ENCODE data around the gene MOGAT3.
"Not testable (repeated sequence)": the region's sequence is repeated elsewhere in the genome, so short reads cannot be mapped to it uniquely, and the experiment has no call there.

MOGAT3 gene

DNA sequence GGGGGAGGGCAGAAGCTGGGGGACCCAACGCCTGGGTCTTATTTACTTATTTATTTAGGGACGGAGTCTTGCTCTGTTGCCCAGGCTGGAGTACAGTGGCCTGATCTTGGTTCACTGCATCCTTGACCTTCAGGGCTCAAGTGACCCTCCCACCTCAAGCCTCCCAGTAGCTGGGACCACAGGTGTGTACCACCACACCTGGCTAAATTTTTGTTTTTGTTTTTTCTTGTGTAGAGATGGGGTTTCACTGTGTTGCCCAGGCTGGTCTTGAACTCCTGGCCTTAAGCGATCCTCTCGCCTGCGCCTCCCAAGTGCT, 1.7 kb upstream of the MOGAT3 start:
- DNase-seq = no peak

DNA sequence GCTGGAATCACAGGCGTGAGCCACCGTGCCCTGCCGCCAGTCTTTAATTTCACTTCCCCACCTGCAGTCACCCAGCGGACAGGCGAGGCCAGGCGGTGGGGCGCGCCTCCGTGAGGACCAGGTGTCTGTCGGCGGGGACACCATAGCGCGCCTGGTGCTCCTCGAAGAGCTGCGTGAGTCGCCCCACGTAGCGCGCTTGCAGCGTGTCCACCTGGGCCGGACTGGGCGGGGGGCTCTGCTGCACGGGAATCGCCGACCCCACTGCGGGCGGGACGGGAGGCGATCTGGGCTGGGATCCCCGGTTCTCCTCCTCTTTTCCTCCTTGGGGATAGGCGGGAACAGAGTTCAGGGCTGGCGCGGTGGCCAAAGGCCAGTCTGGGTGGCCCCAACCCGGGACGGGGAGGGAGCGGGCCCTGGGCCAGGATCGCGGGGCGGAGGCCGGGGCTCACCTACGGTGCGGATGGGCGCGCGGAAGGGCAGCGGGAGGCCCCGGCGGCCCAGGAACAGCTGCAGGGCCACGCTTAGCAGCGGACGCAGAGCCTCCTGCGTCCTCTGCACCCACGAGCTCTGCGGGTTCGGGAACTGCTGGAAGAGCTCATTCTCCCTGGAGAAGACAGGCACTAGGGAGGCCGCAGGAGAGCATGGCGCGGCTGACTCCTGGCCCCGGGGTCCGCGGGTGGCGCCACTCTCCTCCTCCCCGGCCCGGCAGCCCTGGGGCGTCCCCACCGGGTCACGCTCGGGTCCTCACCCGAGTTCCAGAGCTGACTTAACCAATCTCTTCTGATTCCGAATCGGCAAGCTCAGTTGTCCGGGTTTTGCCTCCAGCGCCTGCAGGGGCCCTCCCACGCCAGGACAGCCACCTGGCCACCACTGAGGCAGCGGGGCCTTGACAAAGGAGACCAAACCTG, 1.1 kb upstream of the MOGAT3 start:
- no peak for DNase-seq

DNA sequence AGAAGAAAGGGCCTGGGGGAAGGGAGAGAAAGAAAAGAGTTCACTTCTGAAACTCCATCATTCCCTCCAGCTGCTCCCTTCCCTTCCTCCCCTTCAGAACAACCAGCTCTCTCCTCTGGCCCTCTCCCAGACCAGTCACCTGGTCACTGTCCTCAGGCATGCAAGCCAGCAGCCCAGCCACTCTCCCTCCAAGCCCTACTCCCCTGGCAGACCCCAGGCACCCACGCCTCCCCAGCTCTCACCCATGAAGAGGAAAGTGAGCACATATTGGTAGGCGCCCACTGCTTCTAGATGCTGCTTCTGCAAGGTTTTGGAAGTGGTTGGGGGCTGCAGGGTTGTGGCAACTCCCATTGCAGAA, 353 bp downstream of the MOGAT3 start:
- no peak for DNase-seq

DNA sequence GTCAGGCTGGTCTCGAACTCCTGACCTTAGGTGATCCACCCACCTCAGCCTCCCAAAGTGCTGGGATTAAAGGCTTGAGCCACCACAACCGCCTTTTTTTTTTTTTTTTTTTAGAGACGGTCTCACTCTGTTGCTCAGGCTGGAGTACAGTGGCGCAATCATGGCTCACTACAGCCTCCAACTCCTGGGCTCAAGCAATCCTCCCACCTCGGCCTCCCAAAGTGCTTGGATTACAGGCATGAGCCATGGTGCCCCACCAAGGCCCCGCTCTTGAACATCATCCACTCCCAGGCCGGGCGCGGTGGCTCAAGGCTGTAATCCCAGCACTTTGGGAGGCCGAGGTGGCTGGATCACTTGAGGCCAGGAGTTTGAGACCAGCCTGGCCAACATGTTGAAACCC, 1.3 kb downstream of the MOGAT3 start:
- not testable (repeated sequence) for DNase-seq

DNA sequence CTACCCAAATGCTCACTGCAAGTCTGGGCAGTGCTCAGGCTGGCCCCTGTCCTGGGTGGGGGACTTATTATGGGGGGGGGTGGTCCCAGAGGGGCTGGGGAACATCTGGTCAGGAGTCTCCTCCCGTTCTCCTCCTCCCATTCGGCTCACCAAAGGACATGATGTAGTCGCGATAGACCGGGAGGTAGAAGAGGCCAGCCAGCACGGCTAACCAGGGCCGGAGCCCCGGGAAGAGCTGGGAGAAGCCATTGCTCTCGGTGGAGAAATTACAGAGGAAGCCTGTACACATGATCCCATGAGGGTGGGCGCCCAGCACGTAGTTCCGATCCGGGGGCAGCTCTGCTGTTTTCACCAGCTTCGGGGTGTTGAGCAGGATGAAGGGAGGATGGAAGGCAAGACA, 2.4 kb downstream of the MOGAT3 start:
- DNase-seq = no peak

DNA sequence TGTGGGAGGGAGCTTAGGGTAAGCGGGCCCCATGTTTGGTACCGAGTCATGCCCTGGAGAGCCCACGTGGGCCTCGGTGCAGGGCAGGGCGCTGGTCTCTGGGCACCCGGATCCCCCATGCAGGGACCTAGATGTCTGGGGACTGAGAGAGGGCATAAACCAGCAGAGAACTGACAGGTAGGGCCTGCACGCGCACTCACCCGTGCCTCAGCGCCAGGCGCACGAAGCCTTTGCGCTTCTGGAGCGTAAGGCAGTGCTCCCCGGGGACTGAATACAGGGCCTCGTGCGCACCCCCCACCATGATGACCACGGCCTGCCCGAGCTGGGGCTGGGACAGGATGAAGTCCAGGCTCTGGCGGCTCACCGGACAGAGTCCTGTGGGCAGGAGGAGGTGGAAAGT, 2.8 kb downstream of the MOGAT3 start:
- no peak for DNase-seq

DNA sequence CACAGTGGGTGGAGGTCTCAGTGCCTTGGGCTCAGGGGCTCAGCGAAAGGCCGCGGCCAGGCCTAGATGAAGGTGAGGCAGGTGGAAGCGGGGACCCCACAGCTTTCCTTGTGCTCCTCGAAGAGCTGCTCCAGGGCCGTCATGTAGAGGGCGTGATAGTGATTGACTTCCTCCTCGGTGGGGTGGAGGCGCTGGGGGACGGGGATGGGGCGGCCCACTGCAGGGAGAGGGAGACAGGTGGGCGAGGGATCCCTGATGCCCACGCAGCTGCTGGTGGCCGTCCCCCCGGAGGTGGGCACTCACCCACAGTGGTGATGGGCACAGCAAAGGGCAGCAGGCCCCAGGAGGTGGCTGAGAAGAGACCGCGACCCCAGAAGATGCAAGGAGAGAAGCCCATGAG, 5.0 kb downstream of the MOGAT3 start:
- no peak for DNase-seq

DNA sequence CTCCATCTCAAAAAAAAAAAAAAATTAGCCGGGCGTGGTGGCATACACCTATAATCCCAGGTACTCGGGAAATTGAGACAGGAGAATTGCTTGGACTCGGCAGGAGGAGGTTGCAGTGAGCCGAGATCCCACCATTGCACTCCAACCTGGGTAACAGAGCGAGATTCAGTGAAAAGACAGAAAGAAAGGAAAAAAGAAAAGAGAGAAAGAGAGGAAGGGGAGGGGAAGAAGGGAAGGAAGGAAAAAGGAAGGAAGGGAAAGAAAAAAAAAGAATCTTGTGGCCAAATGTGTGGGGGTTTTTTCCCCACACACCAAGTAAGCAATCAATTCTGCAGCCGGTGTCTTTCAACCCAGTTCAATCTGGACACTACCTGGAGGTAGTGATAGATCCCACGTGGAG, 11.7 kb downstream of the MOGAT3 start:
- DNase-seq = no peak

DNA sequence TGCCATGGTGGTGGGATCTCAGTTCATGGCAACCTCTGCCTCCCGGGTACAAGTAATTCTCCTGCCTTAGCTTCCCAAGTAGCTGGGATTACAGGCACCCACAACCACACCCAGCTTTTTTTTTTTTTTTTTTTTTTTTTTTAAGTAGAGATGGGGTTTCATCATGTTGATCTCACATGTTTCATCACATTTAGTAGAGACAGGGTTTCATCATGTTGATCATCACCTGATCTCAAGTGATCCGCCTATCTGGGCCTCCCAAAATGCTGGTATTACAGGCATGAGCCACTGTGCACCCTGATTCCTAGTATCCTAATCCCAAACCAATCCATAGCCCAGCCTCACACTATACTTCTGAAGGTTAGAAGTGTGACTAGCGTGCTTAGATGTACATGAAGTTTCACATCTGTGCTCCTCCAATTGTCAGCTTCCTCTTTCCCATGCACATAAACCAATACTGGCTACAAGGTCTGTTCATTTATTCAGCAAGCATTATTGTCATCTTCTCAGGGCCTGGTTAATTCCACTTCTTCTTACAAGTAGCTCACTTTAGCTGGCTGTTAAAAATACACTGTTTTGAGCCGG, 13.9 kb downstream of the MOGAT3 start:
- no peak for DNase-seq

DNA sequence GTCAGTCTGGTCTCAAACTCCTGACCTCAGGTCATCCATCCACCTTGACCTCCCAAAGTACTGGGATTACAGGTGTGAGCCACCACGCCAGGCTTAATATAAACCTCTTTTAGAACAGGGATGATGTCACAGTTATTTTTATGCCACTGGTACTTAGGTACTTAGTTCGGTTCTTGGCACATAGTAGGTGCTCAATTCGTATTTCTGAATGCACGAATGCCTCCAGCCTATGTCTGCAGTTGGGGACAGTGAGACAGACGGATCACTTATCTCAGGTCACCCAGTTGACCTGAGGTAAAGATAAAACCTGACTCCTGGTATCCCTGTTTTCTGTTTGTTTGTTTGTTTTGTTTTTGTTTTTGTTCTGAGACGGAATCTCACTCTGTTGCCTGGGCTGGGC, 14.6 kb downstream of the MOGAT3 start:
- DNase-seq = no peak

DNA sequence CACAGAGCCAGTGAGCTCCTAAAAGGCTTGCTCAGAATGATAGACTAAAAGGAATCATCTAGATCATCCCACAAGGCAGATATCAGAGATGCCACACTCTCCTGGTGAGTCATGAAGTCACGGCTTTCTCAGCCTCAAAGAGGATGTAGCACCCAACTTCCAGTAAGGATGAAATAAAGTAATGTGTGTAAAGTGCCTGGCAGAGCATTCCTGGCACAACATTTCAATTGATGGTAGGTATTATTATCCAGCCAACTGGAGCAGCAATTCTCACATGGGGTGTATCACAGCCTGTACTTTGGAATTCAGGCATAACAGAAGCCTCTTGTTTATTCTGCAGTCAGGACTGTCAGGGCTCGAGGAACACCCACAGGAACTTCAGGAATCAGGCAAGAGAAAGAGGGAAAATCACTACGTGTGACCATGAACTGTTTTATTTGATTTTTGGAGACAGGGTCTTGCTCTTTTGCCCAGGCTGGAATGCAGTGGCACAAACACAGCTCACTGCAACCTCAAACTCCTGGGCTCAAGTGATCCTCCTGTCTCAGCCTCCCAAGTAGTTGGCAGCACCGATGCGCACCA, 15.5 kb downstream of the MOGAT3 start:
- DNase-seq = no peak

DNA sequence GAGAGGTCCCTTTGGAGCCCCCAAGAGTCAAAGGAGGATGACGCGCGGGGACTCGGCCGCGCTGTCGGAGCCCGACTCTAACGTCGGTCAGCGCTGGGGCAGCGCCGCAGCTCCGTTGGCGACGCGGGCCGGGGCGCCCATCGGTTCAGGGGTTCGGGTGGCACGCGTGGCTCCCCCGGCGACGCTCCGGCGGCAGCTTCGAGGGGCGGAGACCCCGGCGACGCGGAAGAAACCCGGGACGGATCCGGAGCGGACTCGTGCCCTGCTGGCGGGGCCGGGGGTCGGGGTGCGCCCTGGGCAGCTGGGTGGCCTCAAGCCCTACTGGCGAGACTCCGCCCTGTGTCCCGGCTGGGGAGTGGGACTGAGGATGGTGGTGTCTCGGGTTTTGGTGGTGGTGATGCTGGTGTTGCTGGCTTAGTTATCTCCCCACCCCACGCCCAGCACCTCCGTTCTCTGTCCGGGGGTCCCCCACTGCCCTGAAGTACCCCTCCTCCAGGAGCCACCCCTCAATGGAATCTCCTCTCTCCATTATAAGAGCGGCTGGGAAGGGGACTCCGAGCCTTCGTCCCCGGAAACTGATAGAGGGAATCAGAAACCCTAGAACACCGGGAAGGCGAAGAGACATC, 20.6 kb downstream of the MOGAT3 start, which contains the start of gene NAT16:
Gene NAT16 (minus strand): TSS at position 164 of the 626 bp plus-strand sequence. CDS start 5,486 bp downstream, outside the sequence.
- DNase-seq = no peak

DNA sequence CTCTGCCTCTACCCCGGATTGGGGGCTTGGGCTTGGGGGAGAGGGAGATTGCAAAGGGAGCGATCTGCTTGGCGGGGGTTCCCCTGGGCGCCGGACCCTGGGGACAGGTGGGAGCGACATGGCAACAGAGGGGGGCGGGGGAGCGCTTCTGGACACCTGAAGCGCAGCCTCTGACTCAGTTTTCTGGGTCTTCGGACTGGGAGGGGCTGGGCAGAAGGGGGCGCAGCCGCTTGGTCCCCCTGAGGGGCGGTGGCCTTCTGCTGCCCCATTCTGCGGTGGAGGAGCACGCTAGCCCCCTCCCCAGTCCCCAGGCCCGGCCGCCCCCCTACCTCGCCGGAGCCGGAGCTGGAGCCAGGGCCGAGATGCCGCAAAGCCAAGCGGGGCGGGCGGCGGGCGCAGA, 21.1 kb downstream of the MOGAT3 start:
- no peak for DNase-seq

DNA sequence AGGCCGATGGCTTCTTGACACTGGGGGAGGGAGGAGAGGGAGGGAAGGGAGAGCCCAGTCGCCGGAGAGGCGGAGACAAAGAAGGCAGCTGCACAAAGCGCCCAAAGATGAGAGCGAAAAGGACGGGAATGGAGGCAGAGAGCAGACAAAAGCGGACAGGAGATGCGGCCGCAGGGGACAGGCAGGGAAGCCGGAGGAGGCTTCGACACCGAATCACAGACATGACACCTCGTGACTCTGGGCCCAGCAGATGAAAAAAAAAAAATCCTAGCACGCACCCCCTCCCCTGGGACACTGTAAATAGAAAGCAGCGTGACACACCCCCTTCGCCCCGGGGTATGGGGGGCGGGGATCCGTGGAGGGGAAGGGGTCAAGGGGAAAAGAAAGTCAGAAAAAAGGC, 21.7 kb downstream of the MOGAT3 start:
- DNase-seq = no peak

DNA sequence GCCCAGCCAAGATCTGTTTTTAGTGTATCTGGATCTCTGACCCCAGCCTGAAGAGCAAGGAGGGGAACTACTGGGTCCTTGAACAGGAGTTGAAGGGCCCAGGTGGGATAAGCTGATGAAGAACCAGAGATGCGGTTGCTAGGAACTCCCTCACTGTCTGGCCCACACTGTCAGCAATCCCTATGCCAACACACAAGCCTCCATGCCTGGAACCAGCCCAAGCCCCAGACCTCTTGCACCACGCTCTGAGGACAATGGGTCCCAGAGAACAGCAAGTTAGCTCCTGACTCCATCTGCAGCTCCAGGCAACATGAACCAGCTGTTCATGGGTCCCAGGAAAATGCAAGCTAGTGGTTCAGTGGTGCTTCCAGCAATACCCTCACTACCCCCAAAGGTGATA, 23.2 kb downstream of the MOGAT3 start:
- DNase-seq = no peak

DNA sequence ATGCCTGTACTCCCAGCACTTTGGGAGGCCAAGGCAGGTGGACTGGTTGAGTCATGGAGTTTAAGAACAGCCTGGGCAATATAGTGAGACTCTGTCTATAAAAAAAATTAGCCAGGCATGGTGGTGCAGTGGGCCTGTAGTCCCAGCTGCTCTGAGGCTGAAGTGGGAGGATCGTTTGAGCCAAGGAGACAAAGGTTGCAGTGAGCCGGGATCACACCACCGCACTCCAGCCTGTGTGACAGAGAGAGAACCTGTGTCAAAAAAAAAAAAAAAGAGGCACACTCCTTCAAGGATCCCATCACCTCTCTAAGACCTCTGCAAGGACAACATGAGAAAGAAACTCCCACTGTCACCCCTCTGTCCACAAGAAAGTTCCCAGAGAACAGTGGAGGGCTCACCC, 25.2 kb downstream of the MOGAT3 start:
- no peak for DNase-seq

DNA sequence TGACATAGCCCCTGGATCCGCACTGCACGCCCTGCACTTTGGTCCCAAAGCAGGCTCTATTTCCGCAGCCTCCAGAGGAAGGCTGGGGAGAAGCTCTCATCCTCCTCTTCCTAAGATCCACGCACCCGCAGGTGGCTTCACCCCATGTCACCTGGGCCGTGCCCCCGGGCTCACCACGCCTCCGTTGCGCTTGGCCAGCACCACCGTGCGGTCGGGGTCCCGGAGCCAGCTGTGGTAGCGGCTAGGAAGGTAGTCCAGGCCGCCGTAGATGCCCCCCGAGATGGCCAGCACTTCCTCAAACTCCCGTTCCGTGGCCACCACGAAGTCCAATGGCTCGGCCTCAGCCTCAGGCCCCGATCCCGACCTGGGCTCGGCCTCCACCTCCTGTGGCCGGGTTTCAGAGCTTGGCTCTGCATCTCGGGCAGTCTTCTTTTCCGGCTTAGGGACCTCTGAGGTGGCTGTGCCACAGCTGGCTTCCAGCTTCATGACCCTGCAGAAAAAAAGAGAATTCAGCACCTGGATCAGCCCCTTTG, 26.4 kb downstream of the MOGAT3 start:
- no peak for DNase-seq

DNA sequence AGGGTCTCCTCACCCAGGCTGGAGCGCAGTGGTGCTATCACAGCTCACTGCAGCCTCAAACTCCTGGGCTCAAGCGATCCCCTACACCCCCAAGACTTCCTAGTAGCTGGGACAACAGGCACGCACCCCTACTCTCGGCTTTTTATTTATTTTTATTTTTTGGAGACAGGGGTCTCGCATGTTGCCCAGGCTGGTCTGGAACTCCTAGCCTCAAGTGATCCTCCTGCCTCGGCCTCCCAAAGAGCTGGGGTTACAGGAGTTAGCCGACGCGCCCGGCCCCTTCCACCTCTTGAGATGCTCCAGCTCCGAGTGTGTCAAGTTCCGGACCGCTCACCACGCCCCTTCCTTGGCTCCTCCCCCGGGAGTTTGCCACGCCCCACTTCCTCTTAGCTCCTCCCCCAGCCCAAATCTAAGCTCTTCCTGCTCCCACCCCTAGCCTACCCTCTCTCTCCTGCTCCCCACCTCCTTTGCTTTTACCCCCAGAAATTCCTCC, 27.0 kb downstream of the MOGAT3 start:
- DNase-seq = peak; percentile 22

DNA sequence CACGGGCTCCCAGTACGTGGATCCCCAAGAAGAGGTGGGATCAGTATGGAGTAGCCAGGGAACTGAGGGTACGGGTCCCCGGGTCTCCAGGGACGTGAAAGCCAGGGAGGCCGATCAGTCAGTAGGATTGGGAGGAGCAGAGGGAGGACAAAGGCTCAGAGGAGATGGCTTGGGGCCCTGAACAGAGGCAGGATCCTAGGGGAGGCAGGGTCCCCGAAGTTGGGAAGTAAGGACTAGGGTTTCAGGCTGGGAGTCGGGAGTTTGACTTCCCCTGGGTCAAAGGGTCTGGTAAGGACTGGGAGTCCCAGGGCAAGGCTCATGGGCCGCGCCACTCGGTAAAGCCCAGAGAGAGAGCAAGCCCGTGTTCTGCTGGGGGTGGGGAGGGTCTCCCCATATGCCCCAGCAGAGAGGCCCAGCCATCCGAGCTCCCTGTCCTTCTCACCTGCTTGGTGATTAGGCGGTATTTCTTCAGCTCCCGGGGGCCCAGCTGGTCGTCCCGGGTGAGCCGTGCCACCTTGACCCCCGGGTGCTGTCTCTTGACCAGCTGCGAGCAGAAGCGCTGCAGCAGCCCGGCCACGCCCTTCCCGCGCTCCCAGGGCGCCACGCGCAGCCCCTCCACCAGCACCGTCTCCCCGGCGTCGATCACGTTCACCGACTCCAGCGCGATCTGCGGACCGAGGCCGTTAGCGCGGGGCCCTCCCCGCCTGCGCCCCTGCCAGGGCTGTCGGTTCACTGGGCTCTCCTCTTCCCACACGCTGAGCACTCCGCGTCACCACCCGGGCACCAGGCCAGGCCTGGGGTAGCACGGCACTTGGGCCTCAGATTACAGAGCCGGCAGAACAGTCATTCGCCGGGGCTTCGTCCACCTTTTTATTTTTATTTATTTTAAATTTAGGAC, 27.7 kb downstream of the MOGAT3 start:
- no peak for DNase-seq

DNA sequence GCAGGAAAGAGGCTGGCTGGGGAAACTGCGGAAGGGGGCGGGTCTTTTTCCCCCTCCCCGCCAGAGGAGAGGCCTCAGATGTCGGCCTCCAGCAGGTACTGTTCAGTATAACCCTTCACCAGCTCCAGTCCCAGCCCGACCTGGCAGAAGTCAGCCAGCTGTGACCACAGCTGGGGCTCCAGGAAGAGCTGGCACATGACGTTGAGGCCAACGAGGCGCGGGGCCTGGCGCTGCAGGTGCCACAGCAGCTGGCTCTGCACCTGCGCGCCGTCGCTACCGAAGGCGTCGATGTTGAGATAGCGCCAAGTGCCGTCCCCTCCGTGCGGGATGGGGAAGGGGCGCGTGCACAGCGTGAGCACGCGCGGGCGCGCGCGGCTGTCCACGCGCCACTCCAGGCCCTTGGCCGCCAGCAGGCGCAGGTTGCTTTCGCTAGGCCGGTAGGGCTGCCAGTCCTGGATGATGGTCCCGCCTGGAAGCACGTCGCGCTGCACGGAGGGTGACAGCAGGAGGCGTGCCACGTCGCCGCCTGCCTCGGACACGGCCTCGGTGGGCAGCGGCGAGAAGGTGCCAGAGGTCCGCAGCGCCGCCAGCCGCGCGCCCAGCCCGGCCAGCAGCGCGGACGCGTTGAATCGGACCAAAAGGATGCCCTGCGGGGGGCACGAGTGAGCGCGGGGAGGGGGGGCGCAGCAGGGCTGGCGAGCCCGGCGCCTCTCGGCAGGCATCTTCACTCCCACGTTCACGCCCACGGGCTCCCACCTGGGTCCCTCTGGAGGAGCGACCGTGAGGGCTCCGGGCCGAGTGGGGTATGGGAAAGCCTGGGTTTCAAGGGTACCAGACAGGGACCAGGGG, 28.6 kb downstream of the MOGAT3 start:
- no peak for DNase-seq

DNA sequence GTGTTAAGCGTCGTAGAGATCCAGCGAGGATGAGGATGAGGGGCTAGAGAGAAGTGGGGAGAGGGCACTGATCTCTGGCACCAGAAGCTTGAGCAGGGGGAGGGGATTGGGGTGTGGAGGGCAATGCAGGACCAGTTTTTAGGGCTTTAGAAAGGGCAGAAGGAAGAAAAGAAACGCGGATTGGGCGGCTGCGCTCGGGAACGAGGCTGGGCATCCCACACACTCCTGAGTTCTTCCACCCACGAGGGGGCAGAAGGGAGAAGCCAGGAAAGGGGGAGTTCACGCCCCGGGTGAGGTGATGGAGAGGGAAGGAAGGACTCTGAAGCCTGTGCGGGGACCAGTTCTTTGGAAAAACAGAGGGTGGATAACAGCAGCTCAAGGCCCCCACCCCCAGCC, 29.4 kb downstream of the MOGAT3 start:
- no peak for DNase-seq

Measured in stimulated activated naive CD4-positive, alpha-beta T cell treated with Interleukin-2 at 50 U/mL for 16 hours (primary cell).